ENCODE measurements around the gene ADGRG1.

Gene ADGRG1

DNA sequence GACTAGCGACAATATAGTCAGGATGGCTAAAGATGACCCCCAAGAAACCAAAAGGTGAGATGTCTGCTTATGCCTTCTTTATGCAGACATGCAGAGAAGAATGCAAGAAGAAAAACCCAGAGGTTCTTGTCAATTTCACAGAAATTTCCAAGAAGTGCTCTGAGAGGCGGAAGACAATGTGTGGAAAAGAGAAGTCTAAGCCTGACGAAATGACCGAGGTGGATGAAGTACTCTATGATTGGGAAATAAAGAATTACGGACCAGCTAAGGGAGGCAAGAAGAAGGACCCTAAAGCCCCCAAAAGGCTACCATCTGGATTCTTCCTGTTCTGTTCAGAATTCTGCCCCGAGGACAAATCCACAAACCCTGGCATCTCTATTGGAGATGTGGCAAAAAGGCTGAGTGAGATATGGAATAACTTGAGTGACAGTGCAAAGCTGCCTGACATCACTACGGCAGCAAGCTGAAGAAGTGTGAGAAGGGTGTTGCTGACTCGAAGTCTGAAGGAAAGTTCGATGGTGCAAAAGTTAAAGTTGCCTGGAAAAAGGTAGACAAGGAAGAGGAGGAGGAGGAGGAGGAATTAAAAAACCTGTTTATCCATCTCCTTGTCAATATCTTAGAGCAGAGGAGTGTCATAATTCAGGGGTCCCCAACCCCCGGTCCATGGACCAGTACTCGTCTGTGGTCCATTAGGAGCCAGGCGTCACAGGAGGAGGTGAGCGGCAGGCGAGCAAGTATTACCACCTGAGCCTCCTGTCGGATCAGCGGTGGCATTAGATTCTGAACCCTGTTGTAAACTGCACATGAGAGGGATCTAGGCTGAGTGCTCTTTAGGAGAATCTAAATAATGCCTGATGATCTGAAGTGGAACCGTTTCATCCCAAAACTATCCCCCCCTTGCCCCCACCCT, 25.1 kb upstream of the ADGRG1 start:
- no peaks in the 10 kb centered on the region for H3K36me3 ChIP-seq (replicated peaks; ENCODE audit: insufficient read depth, low read length)
- no peaks in the 10 kb centered on the region for H3K9me2 ChIP-seq (replicated peaks; ENCODE audit: insufficient read depth, low read length)
- peak overlapping the region; percentile 41; the same call in 1 of the 2 replicates for H3K4me2 ChIP-seq (ENCODE audit: low read depth, low read length)
- peaks cover 58% of the 10 kb centered on the region for H3K4me1 ChIP-seq (ENCODE audit: low read length)
- H3K9ac ChIP-seq (ENCODE audit: low read length): no peak overlapping the region
- H3K27me3 ChIP-seq (replicated peaks; ENCODE audit: insufficient read depth, low read length): no peaks in the 10 kb centered on the region
- H3K27ac ChIP-seq (ENCODE audit: low read length): peak overlapping the region; percentile 90; the same call in 1 of the 2 replicates
- no peak overlapping the region for H3K4me3 ChIP-seq (ENCODE audit: low read length)
- H3K79me2 ChIP-seq (ENCODE audit: low read length): no peaks in the 10 kb centered on the region
- no peaks in the 10 kb centered on the region for H3K9me3 ChIP-seq (replicated peaks; ENCODE audit: insufficient read depth, low read length)
- TF ChIP-seq EZH2 (optimal IDR thresholded peaks at IDR 0.05; ENCODE audit: low read depth, low read length) (no peak), EZH2phosphoT487 (IDR thresholded peaks at IDR 0.05; ENCODE audit: low read length) (no peak)
- TF ChIP-seq, protein P1, sequence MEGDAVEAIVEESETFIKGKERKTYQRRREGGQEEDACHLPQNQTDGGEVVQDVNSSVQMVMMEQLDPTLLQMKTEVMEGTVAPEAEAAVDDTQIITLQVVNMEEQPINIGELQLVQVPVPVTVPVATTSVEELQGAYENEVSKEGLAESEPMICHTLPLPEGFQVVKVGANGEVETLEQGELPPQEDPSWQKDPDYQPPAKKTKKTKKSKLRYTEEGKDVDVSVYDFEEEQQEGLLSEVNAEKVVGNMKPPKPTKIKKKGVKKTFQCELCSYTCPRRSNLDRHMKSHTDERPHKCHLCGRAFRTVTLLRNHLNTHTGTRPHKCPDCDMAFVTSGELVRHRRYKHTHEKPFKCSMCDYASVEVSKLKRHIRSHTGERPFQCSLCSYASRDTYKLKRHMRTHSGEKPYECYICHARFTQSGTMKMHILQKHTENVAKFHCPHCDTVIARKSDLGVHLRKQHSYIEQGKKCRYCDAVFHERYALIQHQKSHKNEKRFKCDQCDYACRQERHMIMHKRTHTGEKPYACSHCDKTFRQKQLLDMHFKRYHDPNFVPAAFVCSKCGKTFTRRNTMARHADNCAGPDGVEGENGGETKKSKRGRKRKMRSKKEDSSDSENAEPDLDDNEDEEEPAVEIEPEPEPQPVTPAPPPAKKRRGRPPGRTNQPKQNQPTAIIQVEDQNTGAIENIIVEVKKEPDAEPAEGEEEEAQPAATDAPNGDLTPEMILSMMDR (IDR thresholded peaks at IDR 0.05; ENCODE audit: low read length): no peak
- H2AFZ ChIP-seq (ENCODE audit: low read length): no peak overlapping the region
- peaks cover 25% of the 10 kb centered on the region for H3F3A ChIP-seq (ENCODE audit: insufficient read depth, low read length)
- no peaks in the 10 kb centered on the region for H4K20me1 ChIP-seq (ENCODE audit: insufficient read depth, low read length)
- DNase-seq: no peak

DNA sequence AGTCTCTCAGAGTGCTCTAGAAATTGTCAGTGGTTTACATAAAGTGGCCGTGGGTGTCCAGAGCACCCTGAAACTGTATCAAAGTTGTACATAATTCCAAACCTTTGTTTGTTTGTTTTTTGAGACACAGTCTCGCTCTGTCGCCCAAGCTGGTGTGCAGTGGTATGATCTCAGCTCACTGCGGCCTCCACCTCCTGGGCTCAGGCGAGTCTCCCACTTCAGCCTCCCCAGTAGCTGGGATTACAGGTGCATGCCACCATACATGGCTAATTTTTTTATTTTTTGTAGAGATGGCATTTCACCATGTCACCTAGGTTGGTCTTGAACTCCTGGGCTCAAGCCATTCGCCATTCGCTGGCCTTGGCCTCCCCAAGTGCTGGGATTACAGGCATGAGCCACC, 24.3 kb upstream of the ADGRG1 start:
- DNase-seq: no peak
- Histone ChIP-seq H3K4me3 (ENCODE audit: low read length) (no peak overlapping the region), H3K36me3 (replicated peaks; ENCODE audit: insufficient read depth, low read length) (no peaks in the 10 kb centered on the region), H3K9me2 (replicated peaks; ENCODE audit: insufficient read depth, low read length) (no peaks in the 10 kb centered on the region), H3K79me2 (ENCODE audit: low read length) (no peaks in the 10 kb centered on the region), H3F3A (ENCODE audit: insufficient read depth, low read length) (peaks cover 27% of the 10 kb centered on the region), H4K20me1 (ENCODE audit: insufficient read depth, low read length) (no peaks in the 10 kb centered on the region), H3K27me3 (replicated peaks; ENCODE audit: insufficient read depth, low read length) (no peaks in the 10 kb centered on the region), H3K9me3 (replicated peaks; ENCODE audit: insufficient read depth, low read length) (no peaks in the 10 kb centered on the region), H2AFZ (ENCODE audit: low read length) (no peak overlapping the region), H3K9ac (ENCODE audit: low read length) (no peak overlapping the region), H3K4me2 (ENCODE audit: low read depth, low read length) (no peak overlapping the region), H3K4me1 (ENCODE audit: low read length) (peaks cover 67% of the 10 kb centered on the region), H3K27ac (ENCODE audit: low read length) (no peak overlapping the region)
- TF ChIP-seq EZH2 (optimal IDR thresholded peaks at IDR 0.05; ENCODE audit: low read depth, low read length) (no peak), EZH2phosphoT487 (IDR thresholded peaks at IDR 0.05; ENCODE audit: low read length) (no peak)
- TF ChIP-seq, protein P1 (IDR thresholded peaks at IDR 0.05; ENCODE audit: low read length): no peak

DNA sequence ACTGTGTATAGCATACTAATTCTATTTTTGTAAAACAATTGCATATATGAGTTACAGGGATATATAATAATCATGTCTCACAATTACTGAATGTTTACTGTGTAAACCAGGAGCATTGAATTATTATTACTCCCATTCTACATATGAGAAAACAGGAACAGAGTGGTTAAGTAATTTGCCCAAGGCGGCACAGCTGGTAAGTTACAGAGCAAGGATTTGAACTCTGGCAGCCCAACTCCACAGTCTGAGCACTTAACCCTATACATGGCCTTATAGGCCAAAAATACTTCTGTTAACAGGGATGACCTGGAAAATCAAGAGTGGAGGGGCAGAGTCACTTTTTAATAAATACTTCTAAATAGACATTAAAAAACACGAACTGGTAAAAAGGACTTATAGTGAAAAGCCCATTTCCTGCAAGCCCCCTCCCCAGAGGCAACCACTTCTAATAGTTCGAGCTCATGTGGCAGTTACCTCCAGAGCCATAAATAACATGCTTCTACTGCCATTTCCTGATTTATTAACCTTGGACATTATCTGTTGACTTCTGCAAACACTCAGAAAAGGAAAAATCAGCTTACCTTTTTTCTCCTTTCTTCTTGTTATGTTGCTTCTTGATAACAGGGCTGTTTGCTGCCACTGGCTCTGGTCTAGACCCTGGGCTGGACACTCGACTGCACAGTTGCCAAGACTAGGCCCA, 22.1 kb upstream of the ADGRG1 start:
- TF ChIP-seq, protein P1 (IDR thresholded peaks at IDR 0.05; ENCODE audit: low read length): no peak
- TF ChIP-seq EZH2 (optimal IDR thresholded peaks at IDR 0.05; ENCODE audit: low read depth, low read length) (no peak), EZH2phosphoT487 (IDR thresholded peaks at IDR 0.05; ENCODE audit: low read length) (no peak)
- Histone ChIP-seq H3K4me1 (ENCODE audit: low read length) (peaks cover 64% of the 10 kb centered on the region), H3F3A (ENCODE audit: insufficient read depth, low read length) (peaks cover 29% of the 10 kb centered on the region), H3K9me3 (replicated peaks; ENCODE audit: insufficient read depth, low read length) (no peaks in the 10 kb centered on the region), H3K36me3 (replicated peaks; ENCODE audit: insufficient read depth, low read length) (no peaks in the 10 kb centered on the region), H3K9ac (ENCODE audit: low read length) (no peak overlapping the region), H4K20me1 (ENCODE audit: insufficient read depth, low read length) (no peaks in the 10 kb centered on the region), H3K27ac (ENCODE audit: low read length) (no peak overlapping the region), H3K4me3 (ENCODE audit: low read length) (no peak overlapping the region), H3K4me2 (ENCODE audit: low read depth, low read length) (no peak overlapping the region), H2AFZ (ENCODE audit: low read length) (peak overlapping the region; percentile 3; the same call in 1 of the 2 replicates), H3K79me2 (ENCODE audit: low read length) (no peaks in the 10 kb centered on the region), H3K9me2 (replicated peaks; ENCODE audit: insufficient read depth, low read length) (no peaks in the 10 kb centered on the region), H3K27me3 (replicated peaks; ENCODE audit: insufficient read depth, low read length) (no peaks in the 10 kb centered on the region)
- no peak for DNase-seq
